H1 (cell line): ENCODE measurements around the gene CSDE1. TPM values are rescaled to one million over a fixed set of nuclear protein-coding genes. Genes with fewer than 3 reads are reported as not detected.

Experiments
- CTCF ChIA-PET: fragments of 300-600 bp; sonication (Branson Sonifier 250); formaldehyde crosslinking; loops from one replicate; lab custom pipeline; 2021; ENCODE audit not compliant: partially characterized antibody; lab: Charles Lee
- POLR2A ChIA-PET: fragments of 300-600 bp; sonication (Branson Sonifier 250); formaldehyde crosslinking; loops from one replicate; lab custom pipeline; 2021; ENCODE audit warnings: inconsistent platforms; ENCODE audit not compliant: partially characterized antibody; lab: Charles Lee
- DNase-seq, 2 experiments: peaks; one replicate each; pipeline versions ENCODE4 v3.0.0 to v3.0.0-alpha.2; 2010 to 2022; ENCODE audit warnings: low spot score in 2 of 2, low read depth in 1 of 2, mixed read lengths in 1 of 2
- FAIRE-seq: peaks from 2 replicates; lab custom pipeline; 2011; peaks lifted over from hg19 to GRCh38; lab: Jason Lieb, UNC
- H2AFZ ChIP-seq: 2 replicates; pipeline ENCODE4 v1.8.1; 2012; ENCODE audit warnings: low read length, inconsistent platforms
- H2AK5ac ChIP-seq: 2 replicates; pipeline ENCODE4 v1.6.1; 2013; ENCODE audit warnings: low read depth, low read length
- H2BK120ac ChIP-seq: replicated peaks from 2 replicates; pipeline ENCODE3; 2013; ENCODE audit warnings: low read depth, low read length, inconsistent platforms
- H2BK12ac ChIP-seq: 2 replicates; pipeline ENCODE4 v1.6.1; 2013; ENCODE audit warnings: low read depth, low read length
- H2BK15ac ChIP-seq: 2 replicates; pipeline ENCODE4 v1.6.1; 2013; ENCODE audit warnings: low read length
- H2BK20ac ChIP-seq: 2 replicates; pipeline ENCODE4 v1.6.1; 2013; ENCODE audit warnings: low read length
- H2BK5ac ChIP-seq: 2 replicates; pipeline ENCODE4 v1.6.1; 2013; ENCODE audit warnings: low read depth, low read length
- H3K14ac ChIP-seq: 2 replicates; pipeline ENCODE4 v1.6.1; 2013; ENCODE audit warnings: inconsistent platforms; ENCODE audit not compliant: insufficient read length
- H3K18ac ChIP-seq: 2 replicates; pipeline ENCODE4 v1.6.1; 2013; ENCODE audit warnings: low read length; ENCODE audit errors: extremely low read depth
- H3K23ac ChIP-seq: 2 replicates; pipeline ENCODE4 v1.6.1; 2013; ENCODE audit warnings: inconsistent platforms; ENCODE audit not compliant: insufficient read length
- H3K23me2 ChIP-seq: 2 replicates; pipeline ENCODE4 v1.6.1; 2013; ENCODE audit warnings: low read depth, low read length
- H3K27ac ChIP-seq: 2 replicates; pipeline ENCODE4 v1.6.1; 2011; ENCODE audit warnings: low read depth, low read length, inconsistent platforms
- H3K27me3 ChIP-seq, 4 experiments: replicated peaks in 1 of 4; 1 replicate in 1 of 4; 2 replicates in 3 of 4; pipeline versions ENCODE4 v1.6.1 to v1.8.1; 2011 to 2013; ENCODE audit warnings: low read length in 3 of 4, mild to moderate bottlenecking in 3 of 4, inconsistent platforms in 2 of 4, mixed read lengths in 2 of 4, moderate library complexity in 1 of 4; ENCODE audit not compliant: control insufficient read depth in 3 of 4, insufficient read depth in 3 of 4; ENCODE audit errors: extremely low read depth in 1 of 4
- H3K36me3 ChIP-seq, 4 experiments: 2 replicates each; pipeline versions ENCODE4 v1.6.1 to v1.8.1; 2011 to 2013; ENCODE audit warnings: mild to moderate bottlenecking in 4 of 4, low read length in 3 of 4, moderate library complexity in 2 of 4, control low read depth in 1 of 4, inconsistent platforms in 1 of 4; ENCODE audit not compliant: insufficient read depth in 4 of 4, control insufficient read depth in 2 of 4
- H3K4ac ChIP-seq: replicated peaks from 2 replicates; pipeline ENCODE3; 2013; ENCODE audit warnings: low read length, low read depth, mixed read lengths, inconsistent platforms; ENCODE audit not compliant: insufficient read length
- H3K4me1 ChIP-seq, 4 experiments: replicated peaks in 1 of 4; 1 replicate in 1 of 4; 2 replicates in 3 of 4; pipeline versions ENCODE4 v1.6.1 to v1.8.1; 2011 to 2013; ENCODE audit warnings: low read length in 3 of 4, inconsistent platforms in 2 of 4, mixed read lengths in 1 of 4; ENCODE audit not compliant: insufficient read depth in 4 of 4, control insufficient read depth in 3 of 4
- H3K4me2 ChIP-seq, 2 experiments: 2 replicates each; pipeline versions ENCODE4 v1.6.1 to v1.8.1; 2011 to 2013; ENCODE audit warnings: low read depth in 2 of 2, low read length in 2 of 2, control low read depth in 1 of 2, inconsistent platforms in 1 of 2, mild to moderate bottlenecking in 1 of 2; ENCODE audit not compliant: insufficient read depth in 1 of 2
- H3K4me3 ChIP-seq, 4 experiments: fragments of 200-600, 300-600 bp in 1 of 4; sonication (generic), shearing (Covaris generic), sonication (Bioruptor Twin) in 1 of 4; 2 replicates each; pipeline versions ENCODE4 v1.5.1 to v1.8.1; 2011 to 2016; ENCODE audit warnings: low read length in 4 of 4, low read depth in 3 of 4, control low read depth in 2 of 4, inconsistent platforms in 2 of 4, mild to moderate bottlenecking in 2 of 4, mixed read lengths in 1 of 4, moderate library complexity in 1 of 4; ENCODE audit not compliant: insufficient read depth in 2 of 4; ENCODE audit errors: extremely low read depth in 1 of 4
- H3K56ac ChIP-seq: replicated peaks from 2 replicates; pipeline ENCODE3; 2013; ENCODE audit warnings: low read depth, mild to moderate bottlenecking, mixed read lengths, low read length, inconsistent platforms; ENCODE audit not compliant: insufficient read length
- H3K79me1 ChIP-seq: 2 replicates; pipeline ENCODE4 v1.6.1; 2013; ENCODE audit warnings: low read depth, low read length, control low read depth
- H3K79me2 ChIP-seq, 2 experiments: 2 replicates each; pipeline versions ENCODE4 v1.6.1 to v1.8.1; 2012 to 2013; ENCODE audit warnings: low read length in 2 of 2, mild to moderate bottlenecking in 2 of 2, inconsistent platforms in 1 of 2; ENCODE audit not compliant: insufficient read depth in 2 of 2, control insufficient read depth in 1 of 2
- H3K9ac ChIP-seq, 4 experiments: replicated peaks in 1 of 4; 1 replicate in 1 of 4; 2 replicates in 3 of 4; pipeline versions ENCODE4 v1.6.1 to v1.8.1; 2011 to 2013; ENCODE audit warnings: low read depth in 3 of 4, low read length in 3 of 4, control low read depth in 2 of 4, mild to moderate bottlenecking in 2 of 4, moderate library complexity in 2 of 4, inconsistent platforms in 1 of 4; ENCODE audit errors: extremely low read depth in 1 of 4
- H3K9me3 ChIP-seq, 2 experiments: 2 replicates each; pipeline versions ENCODE4 v1.6.1 to v1.8.1; 2012 to 2013; ENCODE audit warnings: mild to moderate bottlenecking in 2 of 2, moderate library complexity in 2 of 2, control low read depth in 1 of 2, inconsistent platforms in 1 of 2, low read depth in 1 of 2, low read length in 1 of 2, mixed read lengths in 1 of 2; ENCODE audit not compliant: insufficient read depth in 2 of 2
- H4K20me1 ChIP-seq, 2 experiments: replicated peaks in 1 of 2; 2 replicates each; pipeline versions ENCODE3 to v1.8.1; 2011 to 2013; ENCODE audit warnings: inconsistent platforms in 2 of 2, low read length in 2 of 2, mild to moderate bottlenecking in 1 of 2; ENCODE audit not compliant: insufficient read depth in 2 of 2, control insufficient read depth in 1 of 2
- H4K5ac ChIP-seq: 2 replicates; pipeline ENCODE4 v1.6.1; 2013; ENCODE audit warnings: low read length, low read depth, mixed read lengths, inconsistent platforms; ENCODE audit not compliant: insufficient read length
- H4K8ac ChIP-seq: 2 replicates; pipeline ENCODE4 v1.8.0; 2013; ENCODE audit warnings: mild to moderate bottlenecking, moderate library complexity, low read length, inconsistent platforms; ENCODE audit not compliant: insufficient read depth; ENCODE audit errors: extremely low read depth
- H4K91ac ChIP-seq: replicated peaks from 2 replicates; pipeline ENCODE3; 2013; ENCODE audit warnings: low read length, mixed read lengths, inconsistent platforms; ENCODE audit not compliant: insufficient read length
- BRCA1 ChIP-seq: IDR thresholded peaks from 2 replicates; pipeline ENCODE4 v1.6.1; 2012; ENCODE audit warnings: low read depth, low read length, improper control_type of control experiment
- POLR2AphosphoS5 ChIP-seq: IDR thresholded peaks from 2 replicates; pipeline ENCODE4 v1.6.1; 2011; ENCODE audit warnings: low read depth, low read length
- RAD21 ChIP-seq, 2 experiments: IDR thresholded peaks in 1 of 2; conservative IDR thresholded peaks in 1 of 2; 2 replicates each; pipeline ENCODE4 v1.6.1; 2011; ENCODE audit warnings: low read depth in 2 of 2, low read length in 2 of 2, improper control_type of control experiment in 1 of 2, inconsistent platforms in 1 of 2, mild to moderate bottlenecking in 1 of 2, moderate library complexity in 1 of 2
- RFX5 ChIP-seq: IDR thresholded peaks from 2 replicates; pipeline ENCODE4 v1.6.1; 2011; ENCODE audit warnings: low read depth, low read length, improper control_type of control experiment, borderline replicate concordance
- WGBS, 2 experiments: shearing (Covaris generic) in 1 of 2; methylation state at CpG; one replicate each; pipeline versions ENCODE4 v1.1.6 to v1.1.7; 2013 to 2015; ENCODE audit warnings: low lambda C conversion rate in 2 of 2, mixed read lengths in 2 of 2, inconsistent platforms in 1 of 2, low coverage in 1 of 2, missing lambda C conversion rate in 1 of 2; ENCODE audit not compliant: insufficient replicate concordance in 2 of 2, insufficient coverage in 1 of 2, insufficient read length in 1 of 2; ENCODE audit errors: extremely low coverage in 1 of 2, missing lambda C conversion rate in 1 of 2; 5-methylcytosine and 5-hydroxymethylcytosine counted together
- polyA plus RNA-seq, 7 experiments: library from polyadenylated mRNA; depleted of rRNA in 3 of 7; stranded (reverse) in 5 of 7; unstranded in 2 of 7; fragments of >200 nt in 5 of 7; fragments of 200-250 nt in 2 of 7; gene quantifications; 1 replicate in 5 of 7; 2 replicates in 1 of 7; 4 replicates in 1 of 7; pipeline versions ENCODE4 v1.2.1 to v1.2.3, GENCODE V29; 2011 to 2013; ENCODE audit warnings: missing spikeins in 2 of 7, mixed read lengths in 2 of 7
- total RNA-seq: library from RNA; stranded (reverse); fragmentation: NEBNext Ultra II Directional; extraction: Animal tissue kit (Norgen Biotek cat#: 25700); gene quantifications from 2 replicates; pipeline ENCODE4 v1.2.1, GENCODE V29; 2021

CSDE1 gene
- total and polyA plus RNA-seq, 2 of the 8 experiments (the other 6 are each of a cell fraction or from before 2014, with no cell fraction given) = 149 to 635 TPM

- Histone ChIP-seq H3K23me2 (no peaks in the 10 kb centered on the region), H4K5ac (no peak overlapping the region), H3K27ac (no peak overlapping the region), H3K18ac (no peak overlapping the region), H2BK15ac (no peak overlapping the region), H2AK5ac (no peak overlapping the region), H3K27me3 (no peaks in the 10 kb centered on the region), H3K4ac (no peak overlapping the region), H3K9ac (no peak overlapping the region), H3K9me3 (no peaks in the 10 kb centered on the region), H3K4me1 (no peaks in the 10 kb centered on the region), H4K20me1 (peaks cover 9 to 10% of the 10 kb centered on the region in 2 experiments), H4K8ac (no peak overlapping the region), H3K79me1 (no peaks in the 10 kb centered on the region), H3K14ac (no peak overlapping the region), H3K36me3 (peaks cover 7 to 68% (median 22%) of the 10 kb centered on the region in 4 experiments), H2BK120ac (no peak overlapping the region), H4K91ac (no peak overlapping the region), H3K79me2 (peaks cover 12 to 96% of the 10 kb centered on the region in 2 experiments), H3K23ac (no peak overlapping the region), H3K4me3 (no peak overlapping the region), H2AFZ (no peak overlapping the region), H2BK20ac (no peak overlapping the region), H2BK12ac (no peak overlapping the region), H3K56ac (no peak overlapping the region), H3K4me2 (no peak overlapping the region), H2BK5ac (no peak overlapping the region)
- DNase-seq = no peak
- no peak for FAIRE-seq
- ChIA-PET POLR2A (interaction anchor here (1.1 to 4.5 kb wide), 5 partner anchors 9 to 25 kb away, joined by 3 to 68 read pairs (median 4); partner anchors contain the start of gene CSDE1), CTCF (interaction anchor here (0.6 to 1.0 kb wide), 2 partner anchors 15 to 112 kb away, joined by 3 read pairs; partner anchors contain the start of gene CSDE1)
- WGBS, 2 experiments = 90% methylated on average over 9 of the region's 11 CpGs; no CpG with 5 or more reads in 1 of the 2 experiments
- TF ChIP-seq RFX5 (no peak), BRCA1 (no peak), RAD21 (IDR thresholded peaks at IDR 0.05 in 1 of 2, conservative IDR thresholded peaks at IDR 0.05 in 1 of 2; ENCODE audit: low read depth in 2 of 2, low read length in 2 of 2) (no peak), POLR2AphosphoS5 (no peak)
Observed at GRCh38 chr1:114741963-114742746, 15.6 kb downstream of the CSDE1 start.
